Stimulated activated CD4-positive, alpha-beta T cell treated with anti-CD3 and anti-CD28 coated beads, Interleukin-12 subunit alpha, Interleukin-12 subunit beta, amount 100 ng/mL, for 24 hours (primary cell): Measurements from ENCODE around the gene NT5C3B.
"Not testable (repeated sequence)": the region's sequence is repeated elsewhere in the genome, so short reads cannot be mapped to it uniquely, and the experiment has no call there.

Experiments
- DNase-seq, 2 experiments: peaks; one replicate each; pipeline ENCODE4 v3.0.0-alpha.2; 2020; ENCODE audit warnings: low read depth in 2 of 2

The NT5C3B gene

GRCh38 chr17:41784207-41784744, 51.8 kb downstream of the NT5C3B start:
- no peak for DNase-seq

GRCh38 chr17:41782142-41782541, 53.9 kb downstream of the NT5C3B start:
- DNase-seq = no peak

- no peak for DNase-seq
Observed at GRCh38 chr17:41781404-41782110, 54.5 kb downstream of the NT5C3B start.

GRCh38 chr17:41779954-41780353, 56.1 kb downstream of the NT5C3B start:
- DNase-seq = no peak

GRCh38 chr17:41777574-41778188, 58.4 kb downstream of the NT5C3B start:
- no peak for DNase-seq

GRCh38 chr17:41777157-41777573, 58.9 kb downstream of the NT5C3B start:
- no peak for DNase-seq

GRCh38 chr17:41776262-41776900, 59.7 kb downstream of the NT5C3B start:
- DNase-seq = not testable (repeated sequence)

- no peak for DNase-seq
Observed at GRCh38 chr17:41775394-41776226, 60.4 kb downstream of the NT5C3B start.
